HG03521 (cell line): ENCODE results near the gene POLR1A.

ENCODE experiments used
- ATAC-seq: cut with Tn5 transposase; IDR thresholded peaks from one replicate; pipeline ENCODE4 v1.9.1; 2021; ENCODE audit warnings: mild to moderate bottlenecking, moderate library complexity; ENCODE audit not compliant: unreplicated experiment

The POLR1A gene

GRCh38 chr2:86105252-86105968 is at the start of gene POLR1A:
Gene POLR1A (minus strand): TSS chr2:86105886. CDS start chr2:86105776, 110 bp downstream.
- ATAC-seq = peak; percentile 65

DNA sequence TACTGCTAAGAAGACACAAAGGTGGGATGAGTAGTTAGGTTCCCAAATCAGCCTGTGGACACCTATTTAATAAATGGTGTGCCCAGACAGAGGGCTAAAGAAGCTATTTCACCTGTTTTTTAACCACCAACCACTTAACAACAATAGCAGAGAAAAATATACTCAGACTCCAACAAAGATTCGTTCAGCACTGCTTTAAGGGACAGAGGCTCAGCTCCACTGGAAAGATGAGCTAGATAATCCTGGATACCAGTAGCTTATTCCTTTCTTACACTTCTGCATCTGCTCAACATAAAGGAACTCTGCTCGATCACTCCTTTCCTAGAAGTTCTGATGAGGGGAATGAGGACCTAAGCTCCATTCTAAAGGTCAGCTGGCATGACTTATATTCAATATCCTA is 44.8 kb upstream of the POLR1A start:
- ATAC-seq = no peak

GRCh38 chr2:86147793-86148192 is 42.1 kb upstream of the POLR1A start:
- no peak for ATAC-seq

- ATAC-seq = no peak
Measured at GRCh38 chr2:86143926-86144685, 38.4 kb upstream of the POLR1A start.

DNA sequence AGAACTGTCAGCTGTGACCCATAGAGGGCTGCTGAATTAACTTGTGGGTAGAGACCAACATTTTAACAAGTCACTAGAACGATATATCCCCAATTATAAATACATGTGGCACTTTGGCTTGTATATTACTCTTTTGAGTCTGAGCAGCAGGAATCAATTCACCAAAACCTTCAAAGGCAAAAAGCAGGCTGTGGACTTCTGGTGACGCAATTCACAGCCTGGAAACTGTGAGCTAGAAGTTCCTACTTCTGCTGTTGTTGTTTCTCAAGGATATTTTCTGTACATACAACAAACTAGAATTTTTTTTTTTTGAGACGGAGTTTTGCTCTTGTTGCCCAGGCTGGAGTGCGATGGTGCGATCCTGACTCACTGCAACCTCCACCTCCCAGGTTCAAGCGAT is 37.6 kb upstream of the POLR1A start:
- ATAC-seq = no peak

- no peak for ATAC-seq
Measured at GRCh38 chr2:86142436-86143257, 37.0 kb upstream of the POLR1A start.

DNA sequence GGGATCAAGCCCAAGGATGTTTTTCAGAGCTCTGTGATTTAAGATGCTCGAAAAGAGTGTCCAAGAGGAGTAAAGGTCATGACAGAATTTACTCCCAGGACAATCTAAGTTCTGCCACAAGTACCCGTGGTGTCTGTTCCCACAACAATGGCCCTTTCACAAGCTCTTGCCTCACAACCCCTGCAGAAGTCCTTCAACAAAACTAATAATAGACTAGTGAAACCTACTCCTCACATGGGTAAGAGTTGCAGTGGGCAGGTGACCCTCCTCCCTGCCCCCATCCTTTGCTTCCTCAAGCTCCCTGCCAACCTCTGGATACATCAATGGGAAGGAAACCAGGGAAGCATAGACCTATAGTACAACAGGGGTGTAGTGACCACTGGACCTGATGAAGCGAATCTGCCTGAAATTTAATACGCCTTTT is 35.3 kb upstream of the POLR1A start:
- no peak for ATAC-seq

DNA sequence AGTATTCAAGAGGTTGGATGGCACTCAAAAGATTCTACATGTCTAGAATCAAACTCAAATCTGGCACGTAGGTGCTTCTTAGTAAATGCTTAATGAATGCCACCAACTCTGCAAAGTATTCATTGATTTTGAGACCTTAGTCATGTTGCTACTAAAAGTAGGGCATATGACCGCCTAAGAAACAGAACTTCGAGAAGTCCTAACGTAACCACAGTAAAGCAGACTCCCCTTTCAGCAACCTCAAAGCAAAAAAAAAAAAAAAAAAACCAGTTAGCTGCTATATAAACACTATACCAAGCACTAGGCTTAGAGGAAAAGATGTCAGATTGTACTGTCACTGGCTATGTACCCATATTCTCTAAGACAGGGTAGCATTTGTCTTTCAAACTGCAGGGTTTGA is 34.3 kb upstream of the POLR1A start:
- ATAC-seq = no peak

GRCh38 chr2:86138736-86139625 is 33.3 kb upstream of the POLR1A start:
- no peak for ATAC-seq

GRCh38 chr2:86136141-86136540 is 30.5 kb upstream of the POLR1A start:
- no peak for ATAC-seq

DNA sequence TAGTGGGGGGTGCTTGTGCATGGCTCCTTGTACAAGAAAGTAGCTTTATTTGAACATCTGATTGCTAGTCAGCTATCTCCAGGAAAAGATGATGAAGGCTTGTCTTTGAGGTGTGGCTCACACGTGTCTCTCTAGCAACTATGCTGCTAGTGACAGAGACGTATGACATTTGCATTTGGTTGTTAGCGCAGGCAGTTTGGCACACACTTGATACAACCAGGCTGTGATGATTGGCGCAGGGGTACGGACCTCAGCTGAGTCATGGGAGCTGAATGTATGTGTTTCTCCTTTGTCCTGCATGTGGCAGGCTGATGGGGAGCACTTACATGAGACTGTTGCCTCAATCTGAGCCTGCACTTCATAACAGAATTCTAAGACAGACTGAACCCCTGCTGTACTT is 30.0 kb upstream of the POLR1A start:
- no peak for ATAC-seq

- no peak for ATAC-seq
Measured at GRCh38 chr2:86134709-86135108, 29.0 kb upstream of the POLR1A start.

DNA sequence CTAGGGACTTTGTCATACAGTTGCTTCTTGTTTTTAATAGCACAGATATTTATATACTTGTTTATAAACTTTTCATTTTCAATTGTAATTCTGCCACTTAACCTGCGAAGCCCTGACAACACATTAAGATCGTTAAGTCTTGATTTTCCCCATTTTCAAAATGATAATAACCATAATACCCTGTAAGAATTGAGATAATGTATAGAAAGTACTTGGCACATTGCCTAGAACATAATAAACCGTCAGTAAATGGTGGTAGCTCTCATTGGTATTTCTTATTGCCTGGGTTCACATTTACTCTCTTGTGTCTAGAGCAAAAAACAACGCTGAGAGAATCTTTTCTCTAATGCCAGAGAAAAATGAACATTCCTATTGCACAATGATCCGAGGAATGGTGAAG is 19.0 kb upstream of the POLR1A start:
- no peak for ATAC-seq

DNA sequence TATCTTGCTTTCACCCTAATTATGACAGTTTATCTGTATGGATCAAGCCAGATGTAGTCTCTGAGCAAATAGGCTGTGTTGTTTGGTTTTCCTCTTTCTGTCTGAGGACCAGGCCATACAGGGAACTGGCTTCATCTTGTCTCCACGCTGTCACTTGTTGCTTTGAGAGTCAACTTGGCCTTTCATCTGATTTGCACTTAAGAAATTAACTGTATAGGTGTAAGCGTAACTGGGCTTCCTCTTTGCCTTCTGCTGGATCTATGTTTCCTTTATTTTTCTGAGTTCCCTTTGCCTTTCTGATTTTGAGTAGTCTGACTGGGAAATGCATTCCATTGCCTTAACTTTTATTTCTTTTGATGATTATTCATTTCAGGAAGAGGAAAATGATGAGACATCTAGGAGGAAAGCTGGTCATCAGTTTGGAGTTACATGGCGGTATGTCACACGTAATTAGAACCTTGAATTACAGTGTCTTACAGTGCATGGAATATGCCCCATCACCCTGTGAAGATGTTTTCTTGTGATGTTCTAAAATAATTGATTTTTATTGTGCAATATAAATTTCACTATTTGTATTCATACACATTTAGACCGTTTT is 17.7 kb upstream of the POLR1A start:
- ATAC-seq = no peak

GRCh38 chr2:86118130-86118529 is 12.4 kb upstream of the POLR1A start:
- ATAC-seq = no peak

DNA sequence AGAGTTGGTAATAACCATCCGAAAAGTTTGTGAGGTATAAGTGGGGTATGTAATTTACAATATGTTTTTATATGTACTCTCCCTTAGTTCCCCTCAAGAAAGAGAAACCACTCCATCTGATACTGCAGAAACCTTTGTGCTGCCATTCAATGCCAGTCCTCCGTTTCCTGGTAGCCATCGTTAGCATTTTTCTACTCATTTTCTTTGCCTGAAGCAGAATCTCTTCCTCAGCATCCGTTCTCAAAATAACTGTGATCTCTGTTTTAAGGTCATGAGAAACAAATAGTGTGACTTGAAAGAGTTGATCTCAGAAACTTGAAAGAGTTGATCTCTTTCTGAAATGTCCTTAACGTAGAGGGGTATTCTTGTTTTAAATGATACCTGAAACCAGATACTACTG is 1.3 kb upstream of the POLR1A start:
- ATAC-seq = no peak

GRCh38 chr2:86105969-86106945 is 571 bp upstream of the POLR1A start, which contains the start of gene PTCD3:
Gene PTCD3 (plus strand): TSS chr2:86106235. CDS start chr2:86106248, 13 bp downstream.
- peak; percentile 92 for ATAC-seq

- no peak for ATAC-seq
Measured at GRCh38 chr2:86102157-86102556, 3.5 kb downstream of the POLR1A start.

DNA sequence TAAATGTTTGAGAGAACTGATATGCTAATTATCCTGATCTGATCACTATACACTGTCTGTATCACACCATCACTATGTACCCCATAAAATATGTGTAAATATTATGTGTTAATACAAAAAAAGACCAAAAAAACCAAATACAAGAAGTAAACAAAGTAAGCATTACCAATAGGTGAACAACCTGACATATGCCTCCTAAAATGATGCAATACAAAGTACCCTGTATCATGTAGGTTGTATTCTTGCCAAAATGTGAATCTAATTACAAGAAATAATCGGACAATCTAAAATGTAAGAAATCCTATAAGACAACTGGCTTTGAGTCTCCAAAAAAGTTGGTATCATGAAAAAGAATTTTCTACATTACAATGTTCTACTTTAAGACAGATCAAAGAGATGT is 7.8 kb downstream of the POLR1A start:
- ATAC-seq = no peak
